HL-60/S4 treated with retinoic acid at 250 ng/mL for 4 days and 3 days (cell line): ENCODE data around the gene RNF41.

Experiments
- in situ Hi-C: fragments of 300-500 bp; cut with MboI; formaldehyde crosslinking; loops from 2 replicates; pipeline ENCODE4 v1.7.0; 2022; ENCODE audit warnings: low sequenced_read_pairs

Gene RNF41

DNA sequence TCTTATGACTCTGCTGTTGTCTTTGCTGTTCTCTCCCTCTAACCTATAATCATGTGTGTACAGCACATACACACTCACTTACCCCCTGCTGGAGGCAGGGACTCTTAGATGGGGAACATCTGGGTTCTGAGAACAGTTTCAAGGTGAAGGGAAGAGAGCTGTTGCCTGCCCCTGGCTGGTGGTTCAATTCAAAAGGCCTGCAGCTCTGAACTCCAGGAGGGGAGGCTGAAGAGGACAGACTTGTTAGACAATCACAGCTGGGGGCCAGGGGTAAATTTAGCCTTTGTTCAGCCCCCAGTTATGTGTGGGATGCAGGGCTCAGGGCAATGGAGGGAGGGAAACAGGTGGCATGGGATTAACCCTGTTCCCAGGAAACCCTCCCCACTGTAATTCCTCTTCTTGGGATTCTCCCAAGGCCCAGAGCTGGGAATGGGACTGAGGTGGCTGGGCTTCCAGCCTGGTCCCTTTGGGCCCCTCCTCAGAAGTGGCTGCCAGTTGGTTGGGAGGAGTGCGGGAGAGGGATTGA lies 67.4 kb downstream of the RNF41 start:
- in situ Hi-C loops: no loop called here

- in situ Hi-C loops: no loop called here
Observed at GRCh38 chr12:56153678-56154065, 68.0 kb downstream of the RNF41 start.

GRCh38 chr12:56152756-56153677 lies 68.7 kb downstream of the RNF41 start:
- in situ Hi-C loops: no loop called here
